Measurements from ENCODE around the gene YAP1. TPM values are rescaled to one million over a fixed set of nuclear protein-coding genes. Genes with fewer than 3 reads are reported as not detected.
A peak's percentile ranks its signal among the peaks of the same experiment; 100 is the strongest.

Gene YAP1
- total RNA-seq, 4 donors from 2014 or later: 130 to 203 (median 200) TPM

- no peak overlapping the region for H3K4me3 ChIP-seq
- no peak for DNase-seq (ENCODE audit: low spot score in 2 of 2)
- 40 to 45% methylated on average over 7 of the region's 7 CpGs for WGBS, 2 donors
- TF ChIP-seq EP300 (IDR thresholded peaks at IDR 0.05) (no peak), POLR2A (IDR thresholded peaks at IDR 0.05) (no peak), CTCF (IDR thresholded peaks at IDR 0.05) (no peak)
- H3K9me3 ChIP-seq: no peaks in the 10 kb centered on the region
- peaks cover 0 to 10% (median 2%) of the 10 kb centered on the region in 4 donors for H3K4me1 ChIP-seq
- H3K27me3 ChIP-seq: no peaks in the 10 kb centered on the region
- peaks cover 0 to 15% (median 0%) of the 10 kb centered on the region in 3 donors for H3K36me3 ChIP-seq
- H3K27ac ChIP-seq: peak overlapping the region in 1 of 4 donors; percentile 41
Observed at GRCh38 chr11:102234779-102235439, 124.7 kb downstream of the YAP1 start.

GRCh38 chr11:102237096-102237735 lies 127.0 kb downstream of the YAP1 start:
- Histone ChIP-seq H3K9me3 (no peaks in the 10 kb centered on the region), H3K4me3 (no peak overlapping the region), H3K27ac (peak overlapping the region in 2 of 4 donors; percentile 13 to 62), H3K4me1 (peaks cover 0 to 13% (median 2%) of the 10 kb centered on the region in 4 donors), H3K27me3 (no peaks in the 10 kb centered on the region), H3K36me3 (peaks cover 0 to 9% (median 0%) of the 10 kb centered on the region in 3 donors)
- no peak for DNase-seq (ENCODE audit: low spot score in 2 of 2)
- peak in 1 of 2 donors; percentile 14 for TF ChIP-seq EP300 (IDR thresholded peaks at IDR 0.05)
- TF ChIP-seq POLR2A (IDR thresholded peaks at IDR 0.05): no peak
- WGBS, 2 donors: 56 to 63% methylated on average over 5 of the region's 5 CpGs

- Histone ChIP-seq H3K27me3 (no peaks in the 10 kb centered on the region), H3K9me3 (no peaks in the 10 kb centered on the region), H3K36me3 (peaks cover 0 to 9% (median 0%) of the 10 kb centered on the region in 3 donors), H3K27ac (no peak overlapping the region), H3K4me3 (no peak overlapping the region), H3K4me1 (peaks cover 0 to 14% (median 2%) of the 10 kb centered on the region in 4 donors)
- no peak for DNase-seq (ENCODE audit: low spot score in 2 of 2)
- TF ChIP-seq CTCF (IDR thresholded peaks at IDR 0.05): no peak
- TF ChIP-seq EP300 (IDR thresholded peaks at IDR 0.05): no peak
- TF ChIP-seq POLR2A (IDR thresholded peaks at IDR 0.05): no peak
Observed at GRCh38 chr11:102238391-102238821, 128.2 kb downstream of the YAP1 start.

GRCh38 chr11:102239448-102239847 lies 129.2 kb downstream of the YAP1 start:
- 78 to 84% methylated on average over 2 of the region's 2 CpGs for WGBS, 2 donors
- TF ChIP-seq POLR2A (IDR thresholded peaks at IDR 0.05) (no peak), CTCF (IDR thresholded peaks at IDR 0.05) (no peak), EP300 (IDR thresholded peaks at IDR 0.05) (no peak)
- Histone ChIP-seq H3K4me3 (no peak overlapping the region), H3K27me3 (no peaks in the 10 kb centered on the region), H3K4me1 (peaks cover 0 to 14% (median 2%) of the 10 kb centered on the region in 4 donors), H3K27ac (no peak overlapping the region), H3K36me3 (no peaks in the 10 kb centered on the region), H3K9me3 (no peaks in the 10 kb centered on the region)
- DNase-seq (ENCODE audit: low spot score in 2 of 2): no peak

GRCh38 chr11:102239911-102240310 lies 129.7 kb downstream of the YAP1 start:
- peaks cover 0 to 14% (median 2%) of the 10 kb centered on the region in 4 donors for H3K4me1 ChIP-seq
- TF ChIP-seq CTCF (IDR thresholded peaks at IDR 0.05) (no peak), POLR2A (IDR thresholded peaks at IDR 0.05) (no peak), EP300 (IDR thresholded peaks at IDR 0.05) (no peak)
- H3K4me3 ChIP-seq: no peak overlapping the region
- no peak for DNase-seq (ENCODE audit: low spot score in 2 of 2)
- no peaks in the 10 kb centered on the region for H3K27me3 ChIP-seq
- no peaks in the 10 kb centered on the region for H3K36me3 ChIP-seq
- H3K9me3 ChIP-seq: no peaks in the 10 kb centered on the region
- no peak overlapping the region for H3K27ac ChIP-seq
- WGBS, 2 donors: 93 to 94% methylated on average over 6 of the region's 6 CpGs
